GM18517 (cell line): ENCODE data around the gene RNF4.
A peak's percentile ranks its signal among the peaks of the same experiment; 100 is the strongest.
"Not testable (repeated sequence)": the region's sequence is repeated elsewhere in the genome, so short reads cannot be mapped to it uniquely, and the experiment has no call there.

ENCODE experiments used
- ATAC-seq: cut with Tn5 transposase; IDR thresholded peaks from one replicate; pipeline ENCODE4 v1.9.1; 2021; ENCODE audit warnings: mild to moderate bottlenecking, moderate library complexity; ENCODE audit not compliant: unreplicated experiment

Gene RNF4

GRCh38 chr4:2485956-2486355, 17.1 kb downstream of the RNF4 start:
- no peak for ATAC-seq

DNA sequence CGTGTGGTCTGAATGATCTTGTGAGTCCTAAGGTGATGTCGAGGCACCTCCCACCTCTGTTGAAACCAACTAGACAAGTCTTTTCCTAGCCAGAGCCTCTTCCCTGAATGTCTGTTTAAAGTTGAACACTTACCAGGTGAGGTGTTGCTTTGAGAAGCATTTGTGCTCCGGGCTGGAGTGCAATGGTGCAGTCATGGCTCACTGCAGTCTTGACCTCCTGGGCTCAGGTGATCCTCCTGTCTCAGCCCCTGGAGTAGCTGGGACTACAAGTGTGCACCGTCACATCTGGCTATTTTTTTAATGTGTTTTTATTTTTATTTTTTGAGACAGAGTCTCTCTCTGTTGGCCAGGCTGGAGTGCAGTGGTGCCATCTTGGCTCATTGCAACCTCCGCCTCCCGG, 18.1 kb downstream of the RNF4 start:
- no peak for ATAC-seq

DNA sequence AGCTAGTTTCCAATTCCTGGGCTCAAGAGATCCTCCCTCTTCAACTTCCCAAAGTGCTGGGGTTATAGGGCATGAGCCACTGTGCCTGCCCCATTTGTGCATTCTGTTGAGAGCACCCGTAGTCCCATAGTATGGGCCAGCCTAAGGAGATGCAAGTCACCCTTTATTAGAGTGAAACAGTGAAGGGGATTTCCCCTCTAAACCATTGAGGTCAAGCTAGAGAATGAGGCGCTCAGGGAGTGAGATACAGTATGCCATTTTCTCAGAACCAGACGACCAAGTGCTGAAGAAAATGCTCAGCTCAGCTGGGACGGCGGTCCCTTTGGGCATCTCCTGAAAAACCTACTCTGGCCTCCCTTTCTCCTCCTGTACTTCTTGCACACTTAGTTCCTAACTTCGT, 18.7 kb downstream of the RNF4 start:
- peak; percentile 62 for ATAC-seq

DNA sequence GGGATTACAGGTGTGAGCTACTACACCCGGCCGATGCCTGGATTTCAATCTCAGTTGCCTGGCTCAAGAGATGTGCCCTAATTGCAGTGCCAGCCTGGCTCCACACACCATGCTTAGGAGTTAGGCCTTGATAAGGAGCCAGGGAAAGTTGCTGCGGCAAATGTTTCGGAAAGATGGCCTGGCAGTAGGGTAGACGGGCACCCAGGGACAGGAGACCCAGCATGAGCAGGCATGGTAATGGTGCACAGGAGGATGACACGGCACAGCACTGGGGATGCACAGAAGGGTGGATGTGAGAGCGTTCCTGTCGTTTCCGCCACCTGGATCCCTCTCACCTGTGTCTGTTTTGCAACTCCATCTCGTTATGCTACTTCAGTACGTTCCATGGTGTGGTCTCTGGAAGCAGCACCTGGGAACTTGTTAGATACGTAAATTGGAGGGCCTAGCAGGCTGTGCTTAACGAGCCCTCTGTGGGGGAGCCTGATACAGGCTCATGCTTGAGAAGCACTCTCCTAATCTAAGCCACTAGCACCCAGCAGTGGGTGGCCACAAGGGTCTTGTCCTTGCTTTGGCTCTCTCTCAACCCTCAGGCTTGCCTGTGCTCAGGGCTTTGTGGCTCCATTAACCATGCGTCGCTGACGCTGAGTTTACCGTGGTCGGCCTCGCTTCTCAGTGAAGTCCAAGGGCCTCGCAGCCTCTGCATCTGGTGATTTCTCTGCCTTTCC, 20.3 kb downstream of the RNF4 start:
- no peak for ATAC-seq

DNA sequence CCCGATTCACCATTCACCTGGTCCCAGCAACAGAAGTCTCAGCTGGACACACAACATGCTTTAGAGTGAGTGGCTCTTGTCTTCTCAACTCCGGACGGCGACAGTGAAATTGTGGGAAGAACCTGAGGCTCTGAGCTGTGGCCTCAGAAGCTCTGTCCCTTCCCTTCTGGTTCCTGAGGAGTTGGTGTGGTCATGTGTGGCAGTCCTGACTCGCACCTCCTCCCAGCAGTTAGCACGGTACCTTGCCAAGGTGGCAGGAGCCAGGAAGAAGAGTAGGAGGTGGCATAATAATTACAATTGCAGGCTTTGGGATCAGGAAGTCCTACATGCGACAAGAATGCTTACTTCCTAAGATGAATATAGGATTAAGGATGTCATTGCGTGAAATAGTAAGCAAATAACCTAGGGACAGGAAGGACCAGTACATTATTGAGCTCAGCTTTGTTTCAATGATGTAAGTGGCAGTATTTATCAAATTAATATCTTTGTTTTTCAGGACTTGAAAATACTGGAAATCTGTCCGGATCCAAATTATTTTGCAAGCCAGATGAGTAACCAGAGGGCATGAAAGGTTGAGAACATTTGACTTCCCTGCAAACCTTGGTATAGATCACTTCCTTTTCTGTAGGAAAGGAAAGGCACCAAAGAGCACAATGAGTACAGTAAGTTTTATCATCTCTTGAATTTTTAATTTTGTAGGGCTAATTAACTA, 21.1 kb downstream of the RNF4 start:
- ATAC-seq, result no peak

- no peak for ATAC-seq
These were observed 24.1 kb downstream of the RNF4 start for GRCh38 chr4:2492970-2493369.

DNA sequence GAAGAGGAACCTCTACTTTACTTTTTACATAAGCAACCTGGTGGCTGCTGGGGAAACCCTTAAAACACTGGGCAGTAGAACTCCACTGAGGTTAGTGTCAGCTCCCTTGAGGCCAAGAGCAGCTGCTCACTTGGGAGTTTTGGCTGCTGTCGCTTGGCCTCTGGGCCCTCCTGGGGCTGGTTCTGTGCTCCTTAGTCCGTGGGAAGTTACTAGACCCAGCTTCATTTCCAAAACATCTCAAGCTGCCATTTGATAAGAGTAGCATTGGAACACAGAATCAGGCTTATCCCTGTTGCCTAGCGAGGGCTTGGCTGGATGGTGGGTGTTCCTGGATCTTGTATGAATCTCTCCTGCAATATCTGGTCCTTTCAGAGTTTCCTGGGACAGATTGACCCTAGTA, 26.1 kb downstream of the RNF4 start:
- ATAC-seq, result no peak

DNA sequence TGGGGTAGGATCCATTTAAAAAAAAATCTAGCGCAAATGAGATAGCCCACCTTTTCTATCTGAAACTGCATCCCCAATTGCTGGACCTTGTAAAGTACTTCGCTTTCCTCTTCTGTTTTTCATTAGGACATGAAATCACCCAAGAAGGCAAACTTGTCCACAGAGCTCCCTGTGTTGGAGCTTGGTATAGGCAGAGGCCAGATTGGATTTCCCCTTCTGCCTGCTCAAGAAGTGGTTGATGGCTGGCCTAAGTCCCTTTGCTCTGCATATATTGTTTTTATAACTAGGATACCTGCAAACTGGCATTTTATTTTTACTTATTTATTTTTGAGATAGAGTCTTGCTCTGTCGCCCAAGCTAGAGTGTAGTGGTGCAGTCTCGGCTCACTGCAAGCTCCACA, 28.4 kb downstream of the RNF4 start:
- no peak for ATAC-seq

DNA sequence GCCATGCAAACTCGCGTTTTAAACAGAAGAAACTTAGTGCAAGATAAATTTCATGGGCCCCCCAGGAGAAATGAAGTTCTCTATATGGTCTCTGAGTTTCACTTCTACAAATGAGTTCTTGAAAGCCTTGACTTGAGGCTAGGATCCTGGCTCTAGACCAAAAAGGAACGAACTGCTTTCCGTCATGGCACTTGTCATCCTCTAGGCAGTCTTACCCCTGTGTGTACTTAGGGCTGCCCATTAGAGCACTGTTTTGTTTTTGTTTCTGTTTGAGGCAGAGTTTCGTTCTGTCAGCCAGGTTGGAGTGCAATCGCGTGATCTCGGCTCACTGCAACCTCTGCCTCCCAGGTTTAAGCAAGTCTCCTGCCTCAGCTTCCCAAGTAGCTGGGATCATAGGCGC, 29.0 kb downstream of the RNF4 start:
- peak; percentile 93 for ATAC-seq

DNA sequence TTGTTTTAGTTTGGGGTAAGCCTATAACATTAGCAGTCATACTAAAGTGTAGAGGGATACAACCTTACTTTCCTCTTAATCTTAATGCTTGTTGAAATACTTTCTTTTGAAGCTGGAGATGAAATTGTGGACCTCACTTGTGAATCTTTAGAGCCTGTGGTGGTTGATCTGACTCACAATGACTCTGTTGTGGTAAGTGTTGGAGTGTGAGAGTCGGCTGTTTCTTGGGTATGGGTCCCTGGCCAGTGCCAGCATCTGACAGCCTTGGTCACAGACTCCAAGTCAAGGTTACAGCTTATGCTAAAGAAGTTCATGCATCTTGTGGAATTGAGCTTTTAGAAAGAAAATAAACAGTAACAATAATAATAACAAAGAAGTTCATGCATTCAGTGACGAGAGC, 31.6 kb downstream of the RNF4 start:
- no peak for ATAC-seq

DNA sequence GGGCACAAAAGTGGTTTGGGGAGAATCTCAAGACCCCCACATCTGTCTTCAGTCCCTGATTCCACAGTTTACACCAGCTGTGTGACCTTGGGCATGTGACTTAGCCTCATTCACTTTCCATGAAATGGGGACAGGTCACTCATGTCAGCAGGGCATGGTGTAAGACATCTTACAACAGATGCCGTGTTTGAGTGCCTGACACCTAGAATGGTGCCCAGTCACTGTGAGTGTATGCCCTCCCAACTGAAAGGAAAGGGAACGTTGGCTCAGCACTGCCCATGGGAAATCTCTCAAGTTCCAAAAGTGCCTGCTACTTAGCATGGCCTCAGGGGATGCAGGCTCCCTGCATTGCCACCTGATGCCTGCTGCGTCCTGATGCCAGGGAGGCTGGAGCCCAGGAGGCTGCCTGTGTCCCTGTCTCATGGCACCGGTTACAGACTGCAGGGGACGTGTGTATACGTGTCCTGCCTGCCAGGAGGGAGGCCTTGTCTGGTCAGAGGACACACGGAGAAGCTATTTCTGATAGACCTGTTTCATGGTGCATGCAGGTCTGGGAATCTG, 32.2 kb downstream of the RNF4 start:
- ATAC-seq, result no peak

- no peak for ATAC-seq
These were observed 34.9 kb downstream of the RNF4 start for GRCh38 chr4:2503809-2504208.

GRCh38 chr4:2507259-2507658, 38.4 kb downstream of the RNF4 start:
- no peak for ATAC-seq

DNA sequence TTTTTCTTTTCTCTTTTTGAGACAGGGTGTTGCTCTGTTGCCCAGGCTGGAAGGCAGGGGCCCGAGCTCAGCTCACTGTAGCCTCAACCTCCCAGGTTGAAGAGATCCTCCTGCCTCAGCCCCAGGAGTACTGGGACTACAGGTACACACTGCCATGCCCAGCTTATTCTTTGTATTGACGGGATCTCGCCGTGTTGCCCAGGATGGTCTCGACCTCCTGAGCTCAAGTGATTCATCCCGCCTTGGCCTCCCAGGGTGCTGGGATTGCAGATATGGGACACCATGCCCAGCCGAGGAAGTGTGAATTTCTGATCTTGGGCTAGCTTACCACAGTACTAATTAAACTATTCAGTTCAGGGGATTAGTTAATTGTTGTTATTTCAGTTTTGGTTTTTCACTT, 38.9 kb downstream of the RNF4 start:
- no peak for ATAC-seq

DNA sequence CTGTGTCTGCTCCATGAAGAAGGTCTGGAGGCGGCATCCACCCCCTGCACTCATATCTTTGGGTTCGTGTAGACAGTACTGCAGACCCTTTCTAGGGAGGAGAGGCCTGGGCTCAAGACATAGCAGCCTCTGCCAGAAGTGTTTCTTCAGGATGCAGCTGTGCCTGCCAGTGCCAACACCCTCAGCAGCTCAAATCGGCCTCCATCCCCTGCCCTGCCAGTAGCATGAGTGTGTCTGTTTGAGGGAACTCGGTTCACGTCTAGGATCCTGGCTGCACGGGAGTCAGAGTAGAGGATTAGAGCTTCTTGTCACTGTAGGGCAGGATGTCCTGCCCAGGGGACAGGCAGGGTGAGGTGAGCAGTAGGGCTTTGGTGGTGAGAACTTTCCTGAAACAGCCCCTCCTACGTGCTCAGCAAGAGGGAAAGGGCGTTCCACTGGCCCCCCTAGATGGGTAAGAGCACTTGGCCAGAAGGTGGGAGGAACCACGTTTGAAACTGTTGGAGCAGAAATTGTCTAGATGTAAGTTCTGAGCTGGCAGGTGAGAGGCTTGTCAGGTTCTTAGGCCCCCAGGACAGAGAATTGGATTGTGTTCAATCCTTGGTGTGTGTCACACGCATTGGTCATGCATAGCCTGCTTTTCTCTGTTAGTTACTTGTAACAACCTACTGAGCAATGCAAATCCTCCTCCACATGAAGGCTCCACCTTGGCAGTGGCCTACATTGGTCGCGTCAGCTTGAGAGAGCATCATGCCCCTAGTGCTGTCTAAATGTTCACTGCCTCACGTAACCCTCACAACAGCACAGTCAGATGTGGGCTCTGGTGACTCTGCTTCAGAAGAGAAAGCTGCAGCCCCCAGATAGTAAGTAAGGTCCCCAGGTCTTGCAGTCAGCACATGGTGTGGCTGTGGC, 41.7 kb downstream of the RNF4 start:
- ATAC-seq, result no peak

- ATAC-seq, result no peak
These were observed 42.8 kb downstream of the RNF4 start for GRCh38 chr4:2511645-2512131.

DNA sequence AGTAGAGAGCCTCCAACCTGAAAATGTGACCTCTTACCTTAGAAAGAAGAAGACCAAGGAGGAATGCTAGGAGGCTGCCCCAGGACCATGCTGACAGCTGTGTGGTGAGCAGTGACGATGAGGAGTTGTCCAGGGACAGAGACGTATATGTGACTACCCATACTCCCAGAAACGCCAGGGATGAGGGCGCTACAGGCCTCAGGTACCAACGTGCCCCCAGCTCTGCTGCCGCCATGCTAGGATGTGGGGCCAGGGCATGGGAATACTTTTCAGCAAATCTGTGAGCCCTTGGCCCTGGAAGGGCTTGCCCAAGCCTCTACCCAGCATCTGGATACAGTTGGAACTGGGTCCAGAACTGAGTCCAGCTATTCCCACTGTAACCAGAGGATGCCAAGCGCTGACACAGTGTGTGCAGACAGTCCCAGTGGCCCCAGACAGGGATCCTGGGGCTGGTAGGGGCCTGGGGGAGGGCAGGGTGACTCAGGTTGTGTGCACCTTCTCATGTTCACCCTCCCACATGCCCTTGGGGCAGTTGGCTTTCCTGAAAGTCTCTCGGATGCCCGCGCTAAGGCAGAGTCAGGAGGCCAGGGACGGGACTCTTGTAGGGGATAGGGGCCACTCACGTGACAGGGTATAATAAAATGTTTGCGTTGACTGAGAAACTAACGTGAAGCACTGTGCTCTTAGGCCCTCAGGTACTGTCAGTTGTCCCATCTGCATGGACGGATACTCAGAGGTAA, 43.7 kb downstream of the RNF4 start:
- no peak for ATAC-seq

- not testable (repeated sequence) for ATAC-seq
These were observed 45.3 kb downstream of the RNF4 start for GRCh38 chr4:2514193-2514592.

GRCh38 chr4:2514944-2515343, 46.0 kb downstream of the RNF4 start:
- ATAC-seq, result not testable (repeated sequence)

DNA sequence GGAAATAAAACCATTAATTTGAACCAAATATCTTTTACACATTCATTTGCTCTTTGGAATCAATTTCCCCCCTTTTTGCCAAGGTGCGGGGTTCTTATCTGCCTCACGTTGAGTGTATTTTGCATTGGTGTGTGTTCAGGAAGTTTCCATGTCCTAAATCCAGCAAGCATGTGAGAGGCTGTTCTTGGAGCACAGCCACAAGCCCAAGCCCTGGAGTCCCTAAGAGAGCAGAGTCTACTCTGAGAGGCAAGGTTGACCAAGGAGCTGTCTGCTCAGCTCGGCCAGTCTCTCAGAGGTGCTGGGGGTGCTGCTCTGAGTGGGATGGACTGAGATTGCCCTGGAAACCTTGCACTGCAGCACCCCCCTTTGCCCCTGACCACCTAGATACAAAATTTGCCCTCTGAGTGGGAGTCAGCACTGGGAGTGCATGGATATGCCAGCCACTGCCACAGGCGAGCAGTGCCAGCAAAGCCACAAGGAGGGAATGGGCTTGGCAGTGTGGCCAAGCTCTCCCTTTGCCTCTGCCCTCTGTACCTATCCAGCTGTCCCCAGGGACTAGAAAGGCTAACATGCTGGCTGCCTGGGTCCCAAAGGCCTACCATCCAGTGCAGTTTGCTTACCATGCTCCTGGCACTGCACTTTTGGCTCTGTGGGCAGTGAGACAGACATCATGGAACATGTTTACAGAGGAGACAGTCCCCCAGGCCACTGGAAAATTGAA, 47.1 kb downstream of the RNF4 start:
- ATAC-seq, result no peak
